HuH-7 (cell line): Measurements from ENCODE around the gene TARBP1.
"Not testable (repeated sequence)": the region's sequence is repeated elsewhere in the genome, so short reads cannot be mapped to it uniquely, and the experiment has no call there.

ENCODE experiments used
- DNase-seq: peaks from one replicate; pipeline ENCODE4 v3.0.0; 2011; ENCODE audit warnings: low spot score

TARBP1 gene

GRCh38 chr1:234386122-234386521 lies 92.9 kb downstream of the TARBP1 start:
- no peak for DNase-seq

GRCh38 chr1:234381699-234382555 lies 97.1 kb downstream of the TARBP1 start:
- DNase-seq, result no peak

GRCh38 chr1:234379591-234380109 lies 99.3 kb downstream of the TARBP1 start:
- not testable (repeated sequence) for DNase-seq

- no peak for DNase-seq
These were observed 103.3 kb downstream of the TARBP1 start for GRCh38 chr1:234375672-234376071.

GRCh38 chr1:234373959-234374254 lies 105.1 kb downstream of the TARBP1 start:
- DNase-seq, result no peak

- DNase-seq, result peak; percentile 84
These were observed 105.7 kb downstream of the TARBP1 start, which contains the start of gene COA6 for GRCh38 chr1:234373064-234373958. Gene COA6 (plus strand): TSS chr1:234373456. CDS start chr1:234373467, 11 bp downstream.

GRCh38 chr1:234372011-234372757 lies 106.8 kb downstream of the TARBP1 start:
- DNase-seq, result no peak

GRCh38 chr1:234371414-234371813 lies 107.6 kb downstream of the TARBP1 start:
- no peak for DNase-seq

- no peak for DNase-seq
These were observed 109.2 kb downstream of the TARBP1 start for GRCh38 chr1:234369784-234370183.

- no peak for DNase-seq
These were observed 109.9 kb downstream of the TARBP1 start for GRCh38 chr1:234369033-234369430.

GRCh38 chr1:234368320-234369032 lies 110.5 kb downstream of the TARBP1 start:
- DNase-seq, result no peak

- no peak for DNase-seq
These were observed 116.4 kb downstream of the TARBP1 start for GRCh38 chr1:234362558-234362957.

GRCh38 chr1:234361102-234361603 lies 117.8 kb downstream of the TARBP1 start:
- no peak for DNase-seq

- no peak for DNase-seq
These were observed 121.1 kb downstream of the TARBP1 start for GRCh38 chr1:234357831-234358230.

GRCh38 chr1:234356615-234357269 lies 122.2 kb downstream of the TARBP1 start:
- not testable (repeated sequence) for DNase-seq

- peak; percentile 20 for DNase-seq
These were observed 123.0 kb downstream of the TARBP1 start for GRCh38 chr1:234355782-234356510.

- DNase-seq, result peak; percentile 45
These were observed 130.0 kb downstream of the TARBP1 start for GRCh38 chr1:234348964-234349363.

- DNase-seq, result no peak
These were observed 133.7 kb downstream of the TARBP1 start for GRCh38 chr1:234345237-234345636.

- DNase-seq, result no peak
These were observed 136.2 kb downstream of the TARBP1 start for GRCh38 chr1:234342774-234343173.
